Glomerular endothelial cell (primary cell): ENCODE results near the gene MTA3. TPM values are rescaled to one million over a fixed set of nuclear protein-coding genes. Genes with fewer than 3 reads are reported as not detected.
"Not testable (repeated sequence)": the region's sequence is repeated elsewhere in the genome, so short reads cannot be mapped to it uniquely, and the experiment has no call there.

ENCODE experiments used
- DNase-seq: peaks from one replicate; pipeline ENCODE4 v3.0.0-alpha.2; 2011; ENCODE audit warnings: low read depth, low spot score; ENCODE audit errors: extremely low read depth
- total RNA-seq: library from RNA; depleted of rRNA; stranded (reverse); fragments of >200 nt; gene quantifications from 2 replicates; pipeline ENCODE4 v1.2.3, GENCODE V29; 2015

Gene MTA3
- 29.0 and 37.2 TPM in 2 replicates for total RNA-seq

DNA sequence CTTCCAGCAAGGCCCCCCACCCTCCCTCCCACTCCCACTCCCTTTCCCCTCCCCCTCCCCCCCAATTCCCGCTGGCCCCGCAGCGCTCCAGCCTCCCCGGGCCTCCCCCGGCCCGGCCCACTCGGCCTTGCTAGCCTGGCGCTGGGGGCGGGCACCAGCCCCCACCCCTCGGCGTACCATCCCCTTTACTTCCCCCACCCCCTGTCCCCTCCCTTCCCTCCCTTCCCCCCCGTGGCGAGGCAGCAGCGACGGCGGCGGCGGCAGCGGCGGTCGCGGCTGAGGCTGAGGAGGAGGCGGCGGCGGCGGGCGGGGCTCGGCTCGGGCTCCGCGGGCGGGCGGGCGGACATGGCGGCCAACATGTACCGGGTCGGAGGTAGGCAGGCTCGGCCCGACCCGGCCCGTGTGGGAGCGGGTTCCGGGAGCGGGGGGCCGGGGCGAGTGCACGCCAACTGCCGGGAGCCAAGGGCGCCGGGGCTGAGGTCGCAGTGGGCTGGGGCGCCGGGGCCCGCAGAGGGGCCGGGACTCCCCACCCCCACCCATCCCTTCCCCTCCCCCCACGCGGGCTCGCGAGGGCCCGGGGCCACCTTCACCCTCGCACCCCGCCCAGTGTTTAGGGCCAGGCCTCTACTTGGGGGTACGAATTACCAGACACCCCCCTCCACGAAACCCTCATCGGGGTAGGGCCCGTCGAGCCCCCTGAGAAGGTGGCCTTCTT, at the start of gene MTA3:
Gene MTA3 (plus strand): TSS at position 232 of the 715 bp plus-strand sequence. CDS start 114 bp downstream, at position 346.
- no peak for DNase-seq

DNA sequence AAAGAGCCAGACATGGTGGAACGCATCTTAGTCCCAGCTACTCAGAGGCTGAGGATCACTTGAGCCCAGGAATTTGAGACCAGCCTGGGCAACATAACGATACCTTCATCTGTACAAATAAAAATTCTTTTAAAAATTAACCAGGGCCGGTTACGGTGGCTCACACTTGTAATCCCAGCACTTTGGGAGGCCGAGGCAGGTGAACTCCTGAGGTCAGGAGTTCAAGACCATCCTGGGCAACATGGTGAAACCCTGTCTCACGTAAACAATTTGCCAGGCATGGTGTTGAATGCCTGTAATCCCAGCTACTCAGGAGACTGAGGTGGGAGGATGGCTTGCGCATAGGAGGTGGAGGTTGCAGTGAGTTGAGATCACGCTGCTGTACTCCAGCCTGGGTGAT, 48.8 kb upstream of the MTA3 start:
- DNase-seq, result no peak

GRCh38 chr2:42522035-42522434, 46.4 kb upstream of the MTA3 start:
- no peak for DNase-seq

GRCh38 chr2:42523341-42523740, 45.1 kb upstream of the MTA3 start:
- no peak for DNase-seq

GRCh38 chr2:42532397-42532796, 36.0 kb upstream of the MTA3 start:
- no peak for DNase-seq

- DNase-seq, result no peak
These were observed 30.9 kb upstream of the MTA3 start for GRCh38 chr2:42537493-42537892.

DNA sequence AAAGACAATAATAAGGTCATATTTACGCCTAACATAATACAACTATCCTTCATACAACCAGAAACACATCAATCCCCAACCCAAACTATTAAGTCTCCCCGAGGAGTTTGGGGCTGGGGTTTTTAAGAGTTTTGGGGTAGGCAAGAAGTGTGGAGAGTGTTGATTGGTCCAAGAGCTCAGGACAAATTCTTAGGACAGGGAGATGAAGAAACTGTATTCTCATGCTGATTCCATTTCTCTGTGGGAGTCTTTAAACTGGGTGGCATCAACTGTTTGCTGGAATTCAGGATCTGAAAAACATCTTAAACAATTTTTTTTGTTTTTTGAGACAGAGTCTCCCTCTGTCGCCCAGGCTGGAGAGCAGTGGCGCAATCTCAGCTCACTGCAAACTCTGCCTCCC, 25.6 kb upstream of the MTA3 start:
- no peak for DNase-seq

GRCh38 chr2:42545023-42545721, 23.3 kb upstream of the MTA3 start:
- DNase-seq, result no peak

DNA sequence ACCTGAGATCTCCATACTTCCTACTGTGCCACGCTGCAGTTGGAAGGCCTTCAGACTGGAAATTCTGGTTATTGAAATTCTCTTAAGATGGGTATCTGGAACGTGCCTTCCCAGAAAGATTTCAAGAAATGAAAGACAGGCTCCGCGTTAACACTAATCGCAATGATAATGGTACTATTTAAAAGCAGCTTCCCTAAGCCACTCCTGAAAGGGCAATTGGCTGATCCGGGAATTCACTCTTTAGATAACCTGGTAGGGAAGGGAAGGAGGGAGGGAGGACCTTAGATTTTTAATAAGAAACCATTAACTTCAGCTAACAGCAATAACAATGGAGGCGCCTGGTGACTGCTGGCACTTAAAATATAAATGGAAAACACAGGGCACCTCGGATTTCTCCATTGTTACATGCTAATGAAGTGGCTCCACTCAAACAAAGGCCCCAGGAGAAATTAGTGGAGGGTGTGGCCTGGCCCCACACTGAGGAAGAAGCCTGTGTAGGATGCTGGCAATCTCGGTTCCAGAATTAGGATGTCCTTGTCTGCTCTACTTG, 22.5 kb upstream of the MTA3 start:
- DNase-seq, result no peak

DNA sequence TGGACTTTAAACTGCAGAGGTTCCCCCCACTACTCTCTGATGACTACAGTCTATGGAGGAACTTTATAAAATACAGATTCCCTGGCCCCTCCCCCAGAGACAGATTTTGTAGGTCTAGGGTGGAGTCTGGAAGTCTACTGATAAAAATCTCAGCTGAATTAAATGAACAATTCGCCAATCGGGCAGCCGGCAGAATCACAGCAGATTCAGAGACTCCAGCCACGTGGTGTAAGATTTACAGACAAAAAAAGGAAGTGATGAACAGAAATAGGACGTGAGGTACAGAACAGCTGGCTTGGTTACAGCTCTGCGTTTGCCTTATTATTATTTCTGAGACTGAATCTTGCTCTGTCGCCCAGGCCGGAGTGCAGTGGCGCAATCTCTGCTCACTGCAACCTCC, 21.4 kb upstream of the MTA3 start:
- no peak for DNase-seq

DNA sequence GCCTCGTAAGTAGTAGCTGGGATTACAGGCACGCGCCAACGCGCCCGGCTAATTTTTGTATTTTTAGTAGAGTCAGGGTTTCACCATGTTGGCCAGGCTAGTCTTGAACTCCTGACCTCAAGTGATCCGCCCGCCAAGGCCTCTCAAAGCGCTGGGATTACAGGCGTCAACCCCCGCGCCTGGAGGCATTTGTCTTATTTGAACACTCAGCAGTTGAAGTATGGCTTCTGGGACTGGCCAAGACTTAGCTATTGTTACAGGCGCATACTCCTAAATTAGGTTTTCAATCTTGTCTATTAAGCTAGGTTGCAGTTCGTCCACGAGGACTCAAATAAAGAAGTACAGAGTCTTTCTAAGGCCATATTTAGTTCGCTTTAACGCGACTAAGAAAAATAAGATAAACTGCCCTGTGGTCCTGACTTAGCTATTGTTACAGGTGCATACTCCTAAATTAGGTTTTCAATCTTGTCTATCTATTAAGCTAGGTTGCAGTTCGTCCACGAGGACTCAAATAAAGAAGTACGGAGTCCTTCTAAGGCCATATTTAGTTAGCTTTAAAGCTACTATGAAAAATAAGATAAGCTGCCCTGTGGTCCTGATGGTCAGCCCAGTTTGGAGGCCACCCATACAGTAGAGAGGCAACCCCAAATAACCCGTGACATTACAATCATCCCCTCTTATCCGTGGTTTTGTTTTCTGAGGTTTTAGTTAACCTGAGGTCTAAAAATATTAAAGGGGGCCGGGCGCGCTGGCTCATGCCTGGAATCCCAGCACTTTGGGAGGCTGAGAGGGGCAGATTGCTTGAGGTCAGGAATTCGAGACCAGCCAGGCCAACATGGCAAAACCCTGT, 20.8 kb upstream of the MTA3 start:
- no peak for DNase-seq

- no peak for DNase-seq
These were observed 17.6 kb upstream of the MTA3 start for GRCh38 chr2:42550870-42551269.

- DNase-seq, result no peak
These were observed 14.0 kb upstream of the MTA3 start for GRCh38 chr2:42554392-42554791.

DNA sequence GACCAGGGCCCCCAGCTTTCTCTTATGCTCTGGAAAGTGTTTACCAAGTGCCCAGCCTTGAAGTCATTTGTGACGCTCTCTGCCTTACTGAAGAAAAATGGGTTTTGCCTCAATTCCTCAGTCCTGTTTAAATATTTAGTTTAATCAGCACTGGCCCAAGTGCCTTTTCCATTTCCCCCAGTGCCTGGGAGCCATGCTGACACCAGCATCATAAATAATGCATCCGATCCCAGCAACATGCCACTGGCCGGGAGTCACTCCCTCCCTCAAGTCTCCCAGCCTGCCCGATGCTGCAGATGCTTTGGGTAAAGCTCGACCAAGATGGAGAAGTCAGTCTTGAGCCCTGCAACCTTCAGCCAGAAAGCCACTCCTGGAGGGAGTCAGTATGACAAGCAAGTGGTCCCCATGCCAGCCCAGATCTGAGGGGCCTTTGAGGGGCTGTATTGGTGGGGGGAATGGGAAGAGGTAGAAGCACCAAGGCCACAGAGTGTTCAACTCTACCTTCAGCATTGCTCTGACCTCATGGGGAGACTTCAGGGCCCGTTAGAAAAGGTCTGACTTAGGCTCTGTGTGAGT, 12.0 kb upstream of the MTA3 start:
- no peak for DNase-seq

GRCh38 chr2:42557306-42557705, 11.1 kb upstream of the MTA3 start:
- no peak for DNase-seq

- DNase-seq, result no peak
These were observed 9.6 kb upstream of the MTA3 start for GRCh38 chr2:42558827-42559226.

DNA sequence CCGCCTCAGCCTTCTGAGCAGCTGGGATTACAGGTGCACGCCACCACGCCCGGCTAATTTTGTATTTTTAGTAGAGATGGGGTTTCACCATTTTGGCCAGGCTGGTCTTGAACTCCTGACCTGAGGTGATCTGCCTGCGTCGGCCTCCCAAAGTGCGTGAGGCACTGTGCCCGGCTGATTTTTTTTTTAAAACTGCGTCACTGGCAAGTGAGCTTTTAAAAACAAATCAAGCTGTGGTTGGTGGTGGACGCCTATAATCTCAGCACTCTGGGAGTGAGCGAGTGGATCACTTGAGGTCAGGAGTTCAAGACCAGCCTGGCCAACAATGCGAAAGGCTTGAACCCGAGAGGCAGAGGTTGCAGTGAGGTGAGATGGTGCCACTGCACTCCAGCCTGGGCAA, 8.3 kb upstream of the MTA3 start:
- not testable (repeated sequence) for DNase-seq

DNA sequence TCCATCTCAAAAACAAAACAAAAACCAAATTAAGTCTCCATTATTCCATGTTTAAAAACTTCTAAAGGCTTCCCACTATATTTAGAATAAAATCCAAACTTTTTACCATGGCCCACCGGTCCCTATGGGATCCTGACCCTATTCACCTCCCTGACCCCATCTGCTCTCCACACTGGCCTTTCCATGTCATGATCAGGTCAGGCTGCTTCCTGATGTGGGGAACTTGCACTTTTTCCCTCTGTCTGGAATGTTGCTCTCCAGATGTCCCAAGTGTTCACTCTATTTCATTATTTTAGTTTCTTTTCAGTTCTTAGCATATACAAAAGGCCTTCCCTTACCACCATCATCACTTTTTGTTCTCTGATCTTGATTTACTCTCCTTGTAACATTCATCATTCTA, 7.5 kb upstream of the MTA3 start:
- no peak for DNase-seq

GRCh38 chr2:42562474-42563144, 5.8 kb upstream of the MTA3 start:
- no peak for DNase-seq

- no peak for DNase-seq
These were observed 2.4 kb upstream of the MTA3 start for GRCh38 chr2:42566025-42566424.
